Mucosa of descending colon (tissue), 3 donors: ENCODE results near the gene P4HA2. TPM values are rescaled to one million over a fixed set of nuclear protein-coding genes. Genes with fewer than 3 reads are reported as not detected.
"Not testable (repeated sequence)": the region's sequence is repeated elsewhere in the genome, so short reads cannot be mapped to it uniquely, and the experiment has no call there.

ENCODE experiments used
- ATAC-seq: fragments of 200-7000 bp; cut with Tn5 transposase; one replicate; pipeline ENCODE4 v1.9.1; 2020; ENCODE audit warnings: mild to moderate bottlenecking, moderate library complexity
- DNase-seq, 3 donors: peaks; one replicate each; pipeline ENCODE4 v3.0.0-alpha.2; 2020
- H3K36me3 ChIP-seq: fragments of 200-600 bp; one replicate; pipeline ENCODE4 v1.8.0; 2021; ENCODE audit warnings: low read depth, mild to moderate bottlenecking
- H3K4me1 ChIP-seq: fragments of 200-600 bp; one replicate; pipeline ENCODE4 v1.8.0; 2021; ENCODE audit warnings: low read depth, mild to moderate bottlenecking
- H3K4me3 ChIP-seq: fragments of 200-600 bp; one replicate; pipeline ENCODE4 v1.8.0; 2021; ENCODE audit warnings: mild to moderate bottlenecking
- H3K9me3 ChIP-seq: fragments of 200-600 bp; one replicate; pipeline ENCODE4 v1.8.0; 2021; ENCODE audit warnings: mild to moderate bottlenecking
- intact Hi-C, 2 donors: fragments of 100-400 bp; cut with DNase I in 1 of 2; cut with micrococcal nuclease in 1 of 2; formaldehyde crosslinking; loops; one replicate each; pipeline versions ENCODE4 v1.11.0 to v1.11.1; 2022; cut with DNase I, micrococcal nuclease
- microRNA-seq: library from miRNA; unstranded; fragments of <30 nt; microRNA quantifications from one replicate; pipeline ENCODE4, GENCODE V29; 2019
- total RNA-seq, 3 donors: library from RNA; stranded (reverse); fragmentation: NEBNext Ultra II Directional in 2 of 3; extraction: Animal tissue kit (Norgen Biotek cat#: 25700) in 2 of 3; gene quantifications; one replicate each; pipeline versions ENCODE4 v1.2.1 to v1.2.4, GENCODE V29; 2021 to 2023
- TF ChIP-seq, protein P1 (sequence below): fragments of 200-600 bp; IDR thresholded peaks from one replicate; pipeline ENCODE4 v1.8.0; 2022; ENCODE audit warnings: antibody characterized with exemption, mild to moderate bottlenecking
- donor health status: DM: no; HTN: no; CAD: no; lungs with moderate emphysema.
- donor health status: DM: no; HTN: no; CAD: no.
- donor health status: DM: no; HTN: yes; CAD: no.

The P4HA2 gene
- total RNA-seq, 3 donors from 2014 or later: 47.0 to 65.0 (median 56.1) TPM

DNA sequence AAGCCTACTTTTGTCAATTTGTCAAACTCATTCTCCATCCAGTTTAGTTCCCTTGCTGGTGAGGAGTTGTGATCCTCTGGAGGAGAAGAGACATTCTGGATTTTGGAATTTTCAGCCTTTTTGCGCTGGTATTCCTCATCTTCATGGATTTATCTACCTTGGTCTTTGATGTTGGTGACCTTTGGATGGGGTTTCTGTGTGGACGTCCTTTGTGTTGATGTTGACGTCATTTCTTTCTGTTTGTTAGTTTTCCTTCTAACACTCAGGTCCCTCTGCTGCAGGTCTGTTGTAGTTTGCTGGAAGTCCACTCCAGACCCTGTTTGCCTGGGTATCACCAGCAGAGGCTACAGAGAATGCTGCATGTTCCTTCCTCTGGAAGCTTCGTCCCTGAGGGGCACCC, 71.2 kb downstream of the P4HA2 start:
- DNase-seq (no peak), ATAC-seq (no peak)
- Histone ChIP-seq H3K4me1 (no peaks in the 10 kb centered on the region), H3K9me3 (peaks cover 9% of the 10 kb centered on the region), H3K36me3 (no peaks in the 10 kb centered on the region), H3K4me3 (no peak overlapping the region)
- TF ChIP-seq, protein P1, sequence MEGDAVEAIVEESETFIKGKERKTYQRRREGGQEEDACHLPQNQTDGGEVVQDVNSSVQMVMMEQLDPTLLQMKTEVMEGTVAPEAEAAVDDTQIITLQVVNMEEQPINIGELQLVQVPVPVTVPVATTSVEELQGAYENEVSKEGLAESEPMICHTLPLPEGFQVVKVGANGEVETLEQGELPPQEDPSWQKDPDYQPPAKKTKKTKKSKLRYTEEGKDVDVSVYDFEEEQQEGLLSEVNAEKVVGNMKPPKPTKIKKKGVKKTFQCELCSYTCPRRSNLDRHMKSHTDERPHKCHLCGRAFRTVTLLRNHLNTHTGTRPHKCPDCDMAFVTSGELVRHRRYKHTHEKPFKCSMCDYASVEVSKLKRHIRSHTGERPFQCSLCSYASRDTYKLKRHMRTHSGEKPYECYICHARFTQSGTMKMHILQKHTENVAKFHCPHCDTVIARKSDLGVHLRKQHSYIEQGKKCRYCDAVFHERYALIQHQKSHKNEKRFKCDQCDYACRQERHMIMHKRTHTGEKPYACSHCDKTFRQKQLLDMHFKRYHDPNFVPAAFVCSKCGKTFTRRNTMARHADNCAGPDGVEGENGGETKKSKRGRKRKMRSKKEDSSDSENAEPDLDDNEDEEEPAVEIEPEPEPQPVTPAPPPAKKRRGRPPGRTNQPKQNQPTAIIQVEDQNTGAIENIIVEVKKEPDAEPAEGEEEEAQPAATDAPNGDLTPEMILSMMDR: no peak
- intact Hi-C loops: no loop called here

DNA sequence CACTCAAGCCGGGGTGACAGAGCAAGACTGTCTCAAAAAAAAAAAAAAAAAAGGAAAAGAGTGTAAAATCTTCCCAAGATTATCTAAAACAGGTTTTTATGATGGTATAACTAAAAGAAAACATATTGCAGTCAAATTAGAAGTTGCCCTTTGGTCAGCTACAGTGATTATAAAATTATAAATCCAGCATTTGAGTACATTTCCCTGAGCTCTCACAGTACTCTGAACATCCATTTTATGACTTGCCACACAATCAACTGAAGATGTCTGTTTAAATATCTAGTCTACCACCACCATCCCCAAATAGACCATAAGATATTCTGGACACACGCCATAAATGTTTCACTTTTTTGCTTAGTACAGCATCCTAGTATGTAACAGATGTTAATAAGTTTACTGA, 77.1 kb downstream of the P4HA2 start:
- Histone ChIP-seq H3K4me3 (no peak overlapping the region), H3K4me1 (peaks cover 3% of the 10 kb centered on the region), H3K9me3 (peaks cover 9% of the 10 kb centered on the region), H3K36me3 (no peaks in the 10 kb centered on the region)
- TF ChIP-seq, protein P1: no peak
- intact Hi-C loops: no loop called here
- DNase-seq (no peak), ATAC-seq (peak; percentile 46)

DNA sequence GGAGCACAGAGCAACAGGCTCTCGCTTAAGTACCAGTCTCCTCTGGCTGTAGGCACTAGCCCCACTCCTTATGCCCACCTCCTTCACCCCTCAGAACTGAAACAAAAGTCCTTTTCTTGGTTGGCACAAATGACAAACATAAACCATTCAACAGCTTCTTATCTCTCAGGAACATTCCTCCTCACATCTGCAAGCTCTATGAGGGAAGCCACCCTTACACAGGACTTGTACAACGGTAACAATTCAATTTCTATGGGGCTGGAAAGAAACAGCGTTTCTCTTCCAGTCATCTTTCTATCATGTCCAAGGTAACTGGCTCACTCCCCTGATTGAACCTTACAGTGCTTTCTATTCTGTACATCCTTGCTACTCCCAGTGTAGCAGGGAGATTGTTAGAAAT, 80.0 kb downstream of the P4HA2 start:
- Histone ChIP-seq H3K9me3 (peaks cover 19% of the 10 kb centered on the region), H3K36me3 (no peaks in the 10 kb centered on the region), H3K4me3 (no peak overlapping the region), H3K4me1 (peaks cover 3% of the 10 kb centered on the region)
- no peak for DNase-seq
- TF ChIP-seq, protein P1: no peak
- no peak for ATAC-seq
- intact Hi-C loops: no loop called here

DNA sequence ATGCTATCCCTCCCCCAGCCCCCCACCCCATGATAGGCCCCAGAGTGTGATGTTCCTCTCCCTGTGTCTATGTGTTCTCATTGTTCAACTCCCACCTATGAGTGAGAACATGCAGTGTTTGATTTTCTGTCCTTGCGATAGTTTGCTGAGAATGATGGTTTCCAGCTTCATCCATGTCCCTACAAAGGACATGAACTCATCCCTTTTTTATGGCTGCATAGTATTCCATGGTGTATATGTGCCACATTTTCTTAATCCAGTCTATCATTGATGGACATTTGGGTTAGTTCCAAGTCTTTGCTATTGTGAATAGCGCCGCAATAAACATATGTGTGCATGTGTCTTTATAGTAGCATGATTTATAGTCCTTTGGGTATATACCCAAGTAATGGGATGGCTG, 82.3 kb downstream of the P4HA2 start:
- H3K36me3 ChIP-seq, intact Hi-C loops, H3K4me1 ChIP-seq, H3K4me3 ChIP-seq, DNase-seq, ATAC-seq: not testable (repeated sequence)
- H3K9me3 ChIP-seq: peaks cover 14% of the 10 kb centered on the region

DNA sequence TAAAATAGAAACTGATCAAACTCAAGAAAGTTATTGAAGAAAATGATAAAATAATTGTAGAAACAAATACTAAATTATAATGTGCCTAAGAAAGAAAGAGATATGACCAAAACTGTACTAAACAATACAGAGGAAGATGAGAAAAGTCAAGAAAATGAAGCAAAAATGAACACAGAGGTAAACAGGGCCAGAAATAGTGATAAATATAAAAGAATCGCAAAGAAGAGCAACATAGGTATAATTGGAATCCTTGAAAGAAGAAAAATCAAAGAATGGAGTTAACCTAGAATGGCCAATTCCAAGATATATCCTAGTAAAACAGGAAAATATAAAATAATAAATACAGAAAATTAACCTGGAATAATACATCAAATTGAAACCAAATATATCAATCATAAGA, 84.5 kb downstream of the P4HA2 start:
- DNase-seq: no peak
- Histone ChIP-seq H3K4me3 (no peak overlapping the region), H3K36me3 (no peaks in the 10 kb centered on the region), H3K4me1 (no peaks in the 10 kb centered on the region), H3K9me3 (peaks cover 14% of the 10 kb centered on the region)
- TF ChIP-seq, protein P1: no peak
- ATAC-seq: no peak
- intact Hi-C loops: no loop called here

DNA sequence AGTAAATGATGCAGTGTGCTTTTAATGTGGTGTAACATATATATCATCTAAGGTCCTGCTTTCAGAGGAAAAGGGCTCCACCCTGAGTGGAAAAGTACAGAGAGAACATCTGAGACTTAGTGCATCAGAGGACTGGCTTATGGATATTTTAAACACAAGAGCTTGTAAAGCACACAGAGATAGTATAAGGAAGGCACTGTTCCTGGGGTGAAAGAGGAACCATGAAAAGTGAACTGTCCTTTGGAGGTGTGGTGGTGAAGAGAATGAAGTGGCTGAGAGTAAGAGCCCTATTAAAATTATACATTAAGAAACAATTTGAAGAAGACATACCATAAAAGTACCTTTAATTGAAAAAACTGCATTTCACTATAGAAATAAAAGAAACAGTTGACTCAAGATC, 85.2 kb downstream of the P4HA2 start:
- no peak for DNase-seq

More for the DNA sequence above, 85.2 kb downstream of the P4HA2 start:
- no peaks in the 10 kb centered on the region for H3K4me1 ChIP-seq
- no peak overlapping the region for H3K4me3 ChIP-seq
- TF ChIP-seq, protein P1: no peak
- H3K9me3 ChIP-seq: peaks cover 14% of the 10 kb centered on the region
- no peaks in the 10 kb centered on the region for H3K36me3 ChIP-seq
- intact Hi-C loops: no loop called here
- no peak for ATAC-seq

Small RNA genes within 50 kb of the gene (microRNA-seq; reads per million reads assigned to microRNA genes)
- gene MIR6830: not detected

Other genes with a start within 250 kb of the P4HA2 start
- gene ACSL6, start 216.2 kb downstream of the P4HA2 start, total RNA-seq: 1 to 10 TPM in 1 of 3 donors, under 1 TPM in 2; 0.38 to 3.8 (median 0.77) TPM
- not detected for gene IL3, start 167.2 kb downstream of the P4HA2 start, total RNA-seq
- not detected for gene CSF2, start 154.1 kb downstream of the P4HA2 start, total RNA-seq
- gene PDLIM4, start 29.8 kb upstream of the P4HA2 start, total RNA-seq: 10 to 100 TPM in 1 of 3 donors, 1 to 10 TPM in 2; 5.1 to 59.0 (median 5.6) TPM
- 10 to 100 TPM in 1 of 3 donors, 1 to 10 TPM in 2; 2.7 to 13.4 (median 3.6) TPM for gene SLC22A4, start 66.5 kb upstream of the P4HA2 start, total RNA-seq
- gene SLC22A5, start 141.9 kb upstream of the P4HA2 start, total RNA-seq: 10 to 100 TPM; 27.9 to 95.4 (median 29.4) TPM